Measurements from ENCODE around the gene SLC24A3. TPM values are rescaled to one million over a fixed set of nuclear protein-coding genes. Genes with fewer than 3 reads are reported as not detected.

SLC24A3 gene
- total RNA-seq, 1 experiment from 2014 or later: 0.06 TPM

GRCh38 chr20:19301142-19301541 lies 88.7 kb downstream of the SLC24A3 start:
- DNase-seq (ENCODE audit: low read depth): no peak

- no peak for DNase-seq (ENCODE audit: low read depth)
These were observed 89.4 kb downstream of the SLC24A3 start for GRCh38 chr20:19301843-19302242.

- DNase-seq (ENCODE audit: low read depth): no peak
These were observed 90.3 kb downstream of the SLC24A3 start for GRCh38 chr20:19302714-19303113.

- DNase-seq (ENCODE audit: low read depth): no peak
These were observed 91.9 kb downstream of the SLC24A3 start for GRCh38 chr20:19304389-19304788.

GRCh38 chr20:19304886-19305415 lies 92.5 kb downstream of the SLC24A3 start:
- DNase-seq (ENCODE audit: low read depth): no peak

- DNase-seq (ENCODE audit: low read depth): no peak
These were observed 95.7 kb downstream of the SLC24A3 start for GRCh38 chr20:19308146-19308545.

- DNase-seq (ENCODE audit: low read depth): no peak
These were observed 98.1 kb downstream of the SLC24A3 start for GRCh38 chr20:19310541-19310940.

- DNase-seq (ENCODE audit: low read depth): no peak
These were observed 101.1 kb downstream of the SLC24A3 start for GRCh38 chr20:19313342-19314069.

- no peak for DNase-seq (ENCODE audit: low read depth)
These were observed 102.2 kb downstream of the SLC24A3 start for GRCh38 chr20:19314621-19315020.

- no peak for DNase-seq (ENCODE audit: low read depth)
These were observed 105.0 kb downstream of the SLC24A3 start for GRCh38 chr20:19317237-19318069.

GRCh38 chr20:19318610-19319009 lies 106.2 kb downstream of the SLC24A3 start:
- no peak for DNase-seq (ENCODE audit: low read depth)

GRCh38 chr20:19320005-19320404 lies 107.6 kb downstream of the SLC24A3 start:
- DNase-seq (ENCODE audit: low read depth): no peak

GRCh38 chr20:19321176-19321575 lies 108.7 kb downstream of the SLC24A3 start:
- DNase-seq (ENCODE audit: low read depth): no peak

- no peak for DNase-seq (ENCODE audit: low read depth)
These were observed 109.9 kb downstream of the SLC24A3 start for GRCh38 chr20:19322061-19322985.

- no peak for DNase-seq (ENCODE audit: low read depth)
These were observed 115.0 kb downstream of the SLC24A3 start for GRCh38 chr20:19327401-19327800.

- no peak for DNase-seq (ENCODE audit: low read depth)
These were observed 116.2 kb downstream of the SLC24A3 start for GRCh38 chr20:19328676-19329075.

GRCh38 chr20:19330038-19330437 lies 117.6 kb downstream of the SLC24A3 start:
- DNase-seq (ENCODE audit: low read depth): no peak

GRCh38 chr20:19330731-19331130 lies 118.3 kb downstream of the SLC24A3 start:
- no peak for DNase-seq (ENCODE audit: low read depth)

- DNase-seq (ENCODE audit: low read depth): no peak
These were observed 121.1 kb downstream of the SLC24A3 start for GRCh38 chr20:19333563-19333962.

GRCh38 chr20:19335341-19335740 lies 122.9 kb downstream of the SLC24A3 start:
- no peak for DNase-seq (ENCODE audit: low read depth)

- DNase-seq (ENCODE audit: low read depth): no peak
These were observed 123.5 kb downstream of the SLC24A3 start for GRCh38 chr20:19335916-19336315.

- no peak for DNase-seq (ENCODE audit: low read depth)
These were observed 124.2 kb downstream of the SLC24A3 start for GRCh38 chr20:19336631-19337030.
